Neural progenitor cell (in vitro differentiated cells): Measurements from ENCODE around the gene L3MBTL2. TPM values are rescaled to one million over a fixed set of nuclear protein-coding genes. Genes with fewer than 3 reads are reported as not detected.

ENCODE experiments used
- DNase-seq: peaks from one replicate; pipeline ENCODE4 v3.0.0-alpha.2; 2016; ENCODE audit warnings: low spot score
- H2AFZ ChIP-seq: fragments of 200-600 bp; sonication (generic); replicated peaks from 2 replicates; pipeline ENCODE4 v1.6.1; 2016; ENCODE audit warnings: antibody characterized with exemption
- H3F3A ChIP-seq: fragments of 200-600 bp; sonication (generic); 2 replicates; pipeline ENCODE4 v1.6.1; 2016; ENCODE audit warnings: antibody characterized with exemption, low read depth
- H3K27ac ChIP-seq: fragments of 200-600 bp; sonication (generic); 2 replicates; pipeline ENCODE4 v1.5.1; 2016; ENCODE audit warnings: mild to moderate bottlenecking
- H3K27me3 ChIP-seq: fragments of 200-600 bp; sonication (generic); 2 replicates; pipeline ENCODE4 v1.6.1; 2016; ENCODE audit warnings: mild to moderate bottlenecking, moderate library complexity
- H3K36me3 ChIP-seq: fragments of 200-600 bp; sonication (generic); 2 replicates; pipeline ENCODE4 v1.5.1; 2016
- H3K4me1 ChIP-seq: fragments of 200-600 bp; sonication (generic); 2 replicates; pipeline ENCODE4 v1.6.1; 2016; ENCODE audit warnings: mixed run types
- H3K4me2 ChIP-seq: fragments of 200-600 bp; sonication (generic); 2 replicates; pipeline ENCODE4 v1.6.1; 2016
- H3K4me3 ChIP-seq: fragments of 200-600 bp; sonication (generic); 2 replicates; pipeline ENCODE4 v1.5.1; 2016
- H3K79me2 ChIP-seq: fragments of 200-600 bp; sonication (generic); 2 replicates; pipeline ENCODE4 v1.6.1; 2016; ENCODE audit warnings: low read depth
- H3K9ac ChIP-seq: fragments of 200-600 bp; sonication (generic); 2 replicates; pipeline ENCODE4 v1.6.1; 2016
- H3K9me3 ChIP-seq: fragments of 200-600 bp; sonication (generic); 2 replicates; pipeline ENCODE4 v1.5.1; 2016; ENCODE audit warnings: low read depth
- H4K20me1 ChIP-seq: fragments of 200-600 bp; sonication (generic); 2 replicates; pipeline ENCODE4 v1.6.1; 2016; ENCODE audit warnings: low read depth
- H3K27ac Mint-ChIP-seq: 3 replicates; pipeline ENCODE4 v1.8.0; 2021; ENCODE audit warnings: mixed read lengths
- H3K27me3 Mint-ChIP-seq: 2 replicates; pipeline ENCODE4 v1.8.0; 2022; ENCODE audit warnings: low read depth, mild to moderate bottlenecking, inconsistent platforms, moderate library complexity, mixed read lengths; ENCODE audit not compliant: insufficient read depth
- H3K36me3 Mint-ChIP-seq: 3 replicates; pipeline ENCODE4 v1.8.0; 2021; ENCODE audit warnings: mixed read lengths
- H3K4me1 Mint-ChIP-seq: 3 replicates; pipeline ENCODE4 v1.8.0; 2021; ENCODE audit warnings: mixed read lengths
- H3K4me3 Mint-ChIP-seq: 3 replicates; pipeline ENCODE4 v1.8.0; 2021; ENCODE audit warnings: mild to moderate bottlenecking, moderate library complexity, mixed read lengths
- H3K9me3 Mint-ChIP-seq: 3 replicates; pipeline ENCODE4 v1.8.0; 2020; ENCODE audit warnings: mixed read lengths
- EZH2 ChIP-seq: fragments of 200-600 bp; sonication (generic); IDR thresholded peaks from 2 replicates; pipeline ENCODE4 v1.6.1; 2017; ENCODE audit warnings: antibody characterized with exemption, mild to moderate bottlenecking, moderate library complexity
- EZH2phosphoT487 ChIP-seq: fragments of 200-600 bp; sonication (generic); IDR thresholded peaks from 2 replicates; pipeline ENCODE4 v1.6.1; 2017; ENCODE audit warnings: antibody characterized with exemption
- total RNA-seq: library from RNA; depleted of rRNA; stranded (reverse); fragments of >200 nt; gene quantifications from 2 replicates; pipeline ENCODE4 v1.2.3, GENCODE V29; 2015; ENCODE audit warnings: low replicate concordance
- TF ChIP-seq, protein P1 (sequence below): fragments of 200-600 bp; sonication (generic); IDR thresholded peaks from 2 replicates; pipeline ENCODE4 v1.5.1; 2017; ENCODE audit warnings: antibody characterized with exemption, mild to moderate bottlenecking

The L3MBTL2 gene
- total RNA-seq, 1 donor from 2014 or later, result 14.4 TPM

DNA sequence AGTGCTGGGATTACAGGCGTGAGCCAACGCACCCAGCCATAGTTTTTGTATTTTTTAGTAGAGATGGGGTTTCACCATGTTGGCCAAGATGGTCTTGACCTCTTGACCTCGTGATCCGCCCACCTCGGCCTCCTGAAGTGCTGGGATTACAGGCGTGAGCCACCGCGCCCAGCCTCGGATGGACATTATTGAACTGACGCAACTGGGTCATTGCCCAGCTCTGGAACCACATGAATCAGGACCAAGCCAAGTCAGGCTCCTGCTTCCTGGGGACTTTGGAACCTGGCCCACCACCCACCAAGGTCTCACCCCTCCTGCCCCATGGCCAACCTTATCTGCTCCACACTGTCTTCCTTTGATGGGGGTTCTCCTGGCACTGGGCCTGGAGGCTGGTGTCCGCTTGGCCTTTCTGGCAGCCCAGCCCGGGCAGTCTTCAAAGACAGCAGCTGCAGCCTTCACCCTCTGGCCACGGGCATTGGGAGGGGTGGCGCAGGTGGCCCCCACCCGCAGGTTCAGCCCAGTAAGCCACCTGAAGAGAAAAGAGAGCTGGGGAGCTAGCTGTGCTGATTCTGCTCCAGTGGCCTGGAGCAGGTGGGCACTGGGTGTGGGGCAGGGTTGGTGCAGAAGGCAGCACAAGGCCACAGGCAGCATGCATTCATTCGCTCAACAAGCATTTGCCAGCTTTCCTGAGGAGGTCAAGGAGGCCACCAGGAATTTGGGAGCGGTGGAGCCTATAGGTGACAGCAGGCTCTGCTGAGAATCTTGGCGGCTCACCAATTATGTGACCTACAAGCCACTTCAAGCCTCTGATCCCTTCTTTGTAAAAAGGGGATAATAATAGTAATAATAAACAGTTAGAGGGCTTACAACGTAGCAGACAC, 29.9 kb downstream of the L3MBTL2 start:
- no peaks in the 10 kb centered on the region for H3K36me3 Mint-ChIP-seq

DNA sequence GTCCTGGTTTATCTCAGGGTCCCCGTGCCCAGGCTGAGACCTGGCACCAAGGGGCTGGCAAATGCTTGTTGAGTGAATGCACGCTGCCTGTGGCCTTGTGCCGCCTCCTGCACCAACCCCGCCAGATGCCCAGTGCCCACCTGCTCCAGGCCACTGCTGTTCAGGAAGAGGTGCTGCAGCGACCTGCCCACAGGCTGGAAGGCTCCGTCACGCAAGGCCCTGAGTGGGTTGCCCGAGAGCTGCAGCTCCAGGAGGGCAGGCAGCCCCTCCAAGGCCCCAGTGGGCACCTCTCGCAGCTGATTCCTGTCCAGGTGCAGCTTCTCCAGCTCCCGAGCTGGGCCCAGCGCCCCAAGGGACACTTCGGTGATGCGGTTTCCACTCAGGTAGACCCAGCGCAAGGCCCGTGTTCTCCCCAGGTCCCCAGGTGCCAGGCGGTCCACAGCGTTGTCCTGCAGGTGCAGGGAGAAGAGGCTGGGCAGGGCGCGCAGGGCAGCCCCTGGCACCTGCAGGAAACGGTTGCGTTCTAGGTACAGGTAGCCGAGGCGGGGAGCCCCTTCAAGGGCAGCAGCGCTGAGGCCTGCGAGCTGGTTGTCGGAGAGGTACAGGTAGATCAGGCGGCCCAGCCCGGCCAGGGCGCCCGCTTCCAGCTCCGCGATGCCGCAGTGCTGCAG, 32.1 kb downstream of the L3MBTL2 start:
- peaks cover 19% of the 10 kb centered on the region for H3F3A ChIP-seq
- no peaks in the 10 kb centered on the region for H3K9me3 Mint-ChIP-seq
- peak overlapping the region; percentile 73 for H3K4me2 ChIP-seq
- no peak for DNase-seq
- TF ChIP-seq EZH2phosphoT487, result no peak
- TF ChIP-seq, protein P1, sequence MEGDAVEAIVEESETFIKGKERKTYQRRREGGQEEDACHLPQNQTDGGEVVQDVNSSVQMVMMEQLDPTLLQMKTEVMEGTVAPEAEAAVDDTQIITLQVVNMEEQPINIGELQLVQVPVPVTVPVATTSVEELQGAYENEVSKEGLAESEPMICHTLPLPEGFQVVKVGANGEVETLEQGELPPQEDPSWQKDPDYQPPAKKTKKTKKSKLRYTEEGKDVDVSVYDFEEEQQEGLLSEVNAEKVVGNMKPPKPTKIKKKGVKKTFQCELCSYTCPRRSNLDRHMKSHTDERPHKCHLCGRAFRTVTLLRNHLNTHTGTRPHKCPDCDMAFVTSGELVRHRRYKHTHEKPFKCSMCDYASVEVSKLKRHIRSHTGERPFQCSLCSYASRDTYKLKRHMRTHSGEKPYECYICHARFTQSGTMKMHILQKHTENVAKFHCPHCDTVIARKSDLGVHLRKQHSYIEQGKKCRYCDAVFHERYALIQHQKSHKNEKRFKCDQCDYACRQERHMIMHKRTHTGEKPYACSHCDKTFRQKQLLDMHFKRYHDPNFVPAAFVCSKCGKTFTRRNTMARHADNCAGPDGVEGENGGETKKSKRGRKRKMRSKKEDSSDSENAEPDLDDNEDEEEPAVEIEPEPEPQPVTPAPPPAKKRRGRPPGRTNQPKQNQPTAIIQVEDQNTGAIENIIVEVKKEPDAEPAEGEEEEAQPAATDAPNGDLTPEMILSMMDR, result no peak
- no peak for TF ChIP-seq EZH2
- H3K36me3 ChIP-seq, result no peaks in the 10 kb centered on the region
- H3K4me1 ChIP-seq, result peaks cover 9% of the 10 kb centered on the region
- H3K36me3 Mint-ChIP-seq, result no peaks in the 10 kb centered on the region
- no peaks in the 10 kb centered on the region for H3K9me3 ChIP-seq
- peak overlapping the region; percentile 36 for H3K4me3 ChIP-seq
- H3K4me3 Mint-ChIP-seq, result peak overlapping the region; percentile 35
- no peaks in the 10 kb centered on the region for H3K79me2 ChIP-seq
- H3K9ac ChIP-seq, result no peak overlapping the region
- peak overlapping the region; percentile 87 for H2AFZ ChIP-seq
- H3K27me3 ChIP-seq, result peaks cover 21% of the 10 kb centered on the region
- H4K20me1 ChIP-seq, result no peaks in the 10 kb centered on the region
- no peak overlapping the region for H3K27ac Mint-ChIP-seq
- H3K4me1 Mint-ChIP-seq, result peaks cover 10% of the 10 kb centered on the region
- peaks cover 4% of the 10 kb centered on the region for H3K27me3 Mint-ChIP-seq
- H3K27ac ChIP-seq, result no peak overlapping the region

More for the DNA sequence above, 29.9 kb downstream of the L3MBTL2 start:
- Histone ChIP-seq H3K27me3 (peaks cover 21% of the 10 kb centered on the region), H3K9me3 (no peaks in the 10 kb centered on the region), H3K4me3 (no peak overlapping the region), H3K9ac (no peak overlapping the region), H3F3A (peaks cover 5% of the 10 kb centered on the region), H3K79me2 (no peaks in the 10 kb centered on the region), H3K4me2 (no peak overlapping the region), H4K20me1 (no peaks in the 10 kb centered on the region), H2AFZ (no peak overlapping the region), H3K4me1 (peaks cover 3% of the 10 kb centered on the region), H3K36me3 (no peaks in the 10 kb centered on the region), H3K27ac (no peak overlapping the region)
- Mint-ChIP-seq H3K9me3 (no peaks in the 10 kb centered on the region), H3K27me3 (peaks cover 4% of the 10 kb centered on the region), H3K4me3 (no peak overlapping the region), H3K27ac (no peak overlapping the region), H3K4me1 (peaks cover 3% of the 10 kb centered on the region)
- no peak for DNase-seq
- TF ChIP-seq EZH2 (no peak), EZH2phosphoT487 (no peak)
- TF ChIP-seq, protein P1, result no peak

DNA sequence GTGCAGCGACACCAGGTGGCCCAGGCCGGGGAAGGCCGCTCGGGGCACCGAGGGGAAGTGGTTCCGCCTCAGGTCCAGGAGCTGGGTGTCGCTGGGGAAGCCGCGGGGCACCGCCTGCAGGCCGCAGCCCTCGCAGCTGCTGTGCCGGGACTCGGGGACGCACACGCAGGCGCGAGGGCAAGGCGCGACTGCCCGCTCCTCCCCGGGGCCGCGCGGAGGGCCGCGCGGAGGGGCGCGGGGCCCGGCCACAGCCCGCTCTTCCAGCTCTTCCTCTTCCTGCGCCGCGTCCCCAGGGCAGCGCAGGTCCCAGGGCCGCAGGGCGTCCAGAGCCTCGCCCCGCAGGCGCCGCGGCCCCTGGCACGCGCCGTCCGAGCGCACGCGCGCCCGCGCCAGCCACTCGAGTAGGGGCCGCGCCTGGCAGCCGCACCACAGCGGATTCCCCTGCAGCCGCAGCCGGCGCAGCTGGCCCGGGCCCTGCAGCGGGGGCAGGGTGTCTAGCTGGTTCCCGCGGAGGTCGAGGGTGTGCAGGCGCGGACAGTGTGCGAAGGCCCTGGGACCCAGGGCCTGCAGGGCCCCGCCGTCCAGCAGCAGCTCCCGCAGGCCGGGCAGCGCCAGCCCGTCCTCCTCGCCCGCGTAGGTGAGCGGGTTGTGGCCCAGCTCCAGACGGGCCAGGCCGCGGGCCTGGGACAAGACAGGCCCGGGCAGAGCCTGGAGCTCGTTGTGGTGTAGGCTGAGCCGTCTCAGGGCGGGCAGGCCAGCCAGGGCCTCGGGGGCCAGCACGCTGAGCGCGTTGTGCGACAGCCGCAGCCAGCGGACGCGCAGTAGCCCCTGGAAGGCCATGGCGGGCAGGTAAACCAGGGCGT, 32.8 kb downstream of the L3MBTL2 start:
- peak; percentile 86 for DNase-seq
- Mint-ChIP-seq H3K27ac (no peak overlapping the region), H3K4me3 (no peak overlapping the region), H3K36me3 (no peaks in the 10 kb centered on the region), H3K4me1 (peaks cover 10% of the 10 kb centered on the region), H3K27me3 (peaks cover 4% of the 10 kb centered on the region), H3K9me3 (no peaks in the 10 kb centered on the region)
- Histone ChIP-seq H3F3A (peaks cover 19% of the 10 kb centered on the region), H4K20me1 (no peaks in the 10 kb centered on the region), H2AFZ (peak overlapping the region; percentile 87), H3K27ac (no peak overlapping the region), H3K9ac (no peak overlapping the region), H3K9me3 (no peaks in the 10 kb centered on the region), H3K4me3 (peak overlapping the region; percentile 36), H3K79me2 (no peaks in the 10 kb centered on the region), H3K27me3 (peaks cover 21% of the 10 kb centered on the region), H3K4me2 (peak overlapping the region; percentile 73), H3K36me3 (no peaks in the 10 kb centered on the region), H3K4me1 (peaks cover 9% of the 10 kb centered on the region)
- no peak for TF ChIP-seq EZH2phosphoT487
- TF ChIP-seq EZH2, result no peak
- TF ChIP-seq, protein P1, result peak; percentile 68
